Aorta (tissue), 5 donors: ENCODE data around the gene ZNF678. TPM values are rescaled to one million over a fixed set of nuclear protein-coding genes. Genes with fewer than 3 reads are reported as not detected.

Experiments
- ATAC-seq: fragments of 200-7000 bp; cut with Tn5 transposase; one replicate; pipeline ENCODE4 v1.9.1; 2022; ENCODE audit warnings: moderate library complexity; ENCODE audit not compliant: low FRiP score
- DNase-seq, 2 donors: peaks; one replicate each; pipeline ENCODE4 v3.0.0-alpha.2; 2020
- H3K27ac ChIP-seq, 2 donors: one replicate each; pipeline ENCODE4 v1.5.1; 2013; ENCODE audit warnings: low read length in 2 of 2, mild to moderate bottlenecking in 2 of 2, moderate library complexity in 2 of 2, control low read depth in 1 of 2, inconsistent platforms in 1 of 2, low read depth in 1 of 2
- H3K27me3 ChIP-seq, 2 donors: one replicate each; pipeline ENCODE4 v1.6.1; 2013; ENCODE audit warnings: control low read depth in 1 of 2, low read length in 1 of 2, mild to moderate bottlenecking in 1 of 2, moderate library complexity in 1 of 2; ENCODE audit not compliant: insufficient read depth in 2 of 2, control insufficient read depth in 1 of 2
- H3K36me3 ChIP-seq, 2 donors: one replicate each; pipeline ENCODE4 v1.6.1; 2013; ENCODE audit warnings: control low read depth in 1 of 2, low read length in 1 of 2, mild to moderate bottlenecking in 1 of 2; ENCODE audit not compliant: insufficient read depth in 2 of 2, control insufficient read depth in 1 of 2
- H3K4me1 ChIP-seq, 2 donors: one replicate each; pipeline ENCODE4 v1.6.1; 2013; ENCODE audit warnings: low read length in 2 of 2, control low read depth in 1 of 2, mild to moderate bottlenecking in 1 of 2, moderate library complexity in 1 of 2; ENCODE audit not compliant: insufficient read depth in 2 of 2, control insufficient read depth in 1 of 2
- H3K4me3 ChIP-seq, 2 donors: one replicate each; pipeline ENCODE4 v1.5.1; 2013; ENCODE audit warnings: low read length in 2 of 2, control low read depth in 1 of 2, mild to moderate bottlenecking in 1 of 2
- H3K9me3 ChIP-seq: one replicate; pipeline ENCODE4 v1.6.1; 2013; ENCODE audit warnings: mild to moderate bottlenecking, low read length; ENCODE audit not compliant: control insufficient read depth
- WGBS, 2 donors: extraction: QIAGEN DNeasy Blood & Tissue Kit; methylation state at CpG; one replicate each; pipeline ENCODE4 v1.1.7; 2013; 5-methylcytosine and 5-hydroxymethylcytosine counted together
- intact Hi-C, 2 donors: fragments of 100-400 bp; cut with DNase I; formaldehyde crosslinking; loops; one replicate each; pipeline versions ENCODE4 v1.14.2 to v1.15.0; 2022
- polyA plus RNA-seq, 2 donors: library from polyadenylated mRNA; stranded (reverse); fragments of 200-250 nt; gene quantifications; one replicate each; pipeline ENCODE4 v1.2.3, GENCODE V29; 2013
- total RNA-seq, 2 donors: library from RNA; stranded (reverse); fragmentation: NEBNext Ultra II Directional; extraction: Animal tissue kit (Norgen Biotek cat#: 25700); gene quantifications; one replicate each; pipeline ENCODE4 v1.2.1, GENCODE V29; 2021
- donor health status: healthy with polysubstance abuse.
- donor health status: Bipolar disorder and iron deficiency.
- donor health status: DM: no; HTN: no; CAD: no.
- donor health status: DM: no; HTN: no; CAD: no.
- donor health status: DM: yes; HTN: yes; CAD: no.

ZNF678 gene
- total and polyA plus RNA-seq, 4 donors, result 1.8 to 9.7 (median 5.0) TPM

GRCh38 chr1:227560393-227561173, 2.8 kb upstream of the ZNF678 start:
- WGBS, 2 donors, result 24 to 27% methylated on average over 54 to 57 of the region's 57 CpGs
- ATAC-seq, result no peak
- peak; percentile 42 to 75 for DNase-seq
- H3K27ac ChIP-seq, result no peak overlapping the region
- H3K4me3 ChIP-seq, result no peak overlapping the region
- no peaks in the 10 kb centered on the region for H3K36me3 ChIP-seq
- intact Hi-C loops, result loop anchor here in 1 of 2 donors (5.0 kb wide), 1 partner anchor 172 kb away; no protein-coding TSS in a partner anchor
- no peaks in the 10 kb centered on the region for H3K4me1 ChIP-seq
- no peaks in the 10 kb centered on the region for H3K9me3 ChIP-seq
- H3K27me3 ChIP-seq, result no peaks in the 10 kb centered on the region

- Histone ChIP-seq H3K36me3 (no peaks in the 10 kb centered on the region), H3K4me3 (no peak overlapping the region), H3K27me3 (no peaks in the 10 kb centered on the region), H3K27ac (no peak overlapping the region), H3K4me1 (no peaks in the 10 kb centered on the region), H3K9me3 (no peaks in the 10 kb centered on the region)
- 41 to 51% methylated on average over 38 to 43 of the region's 43 CpGs for WGBS, 2 donors
- ATAC-seq, result no peak
- DNase-seq, result peak; percentile 44 to 70
- intact Hi-C loops, result loop anchor here in 1 of 2 donors (5.0 kb wide), 1 partner anchor 171 kb away; no protein-coding TSS in a partner anchor
Measured at GRCh38 chr1:227561241-227561907, 2.0 kb upstream of the ZNF678 start.

- Histone ChIP-seq H3K36me3 (no peaks in the 10 kb centered on the region), H3K27me3 (no peaks in the 10 kb centered on the region), H3K9me3 (no peaks in the 10 kb centered on the region), H3K27ac (no peak overlapping the region), H3K4me3 (no peak overlapping the region), H3K4me1 (no peaks in the 10 kb centered on the region)
- intact Hi-C loops, result loop anchor here in 1 of 2 donors (5.0 kb wide), 1 partner anchor 170 kb away; no protein-coding TSS in a partner anchor
- DNase-seq (peak in 1 of 2 donors; percentile 46), ATAC-seq (no peak)
- WGBS, 2 donors, result 90 to 91% methylated on average over 6 of the region's 6 CpGs
Measured at GRCh38 chr1:227562037-227562436, 1.3 kb upstream of the ZNF678 start.

GRCh38 chr1:227562933-227563323, 428 bp upstream of the ZNF678 start:
- ATAC-seq, result no peak
- H3K27me3 ChIP-seq, result no peaks in the 10 kb centered on the region
- no peak overlapping the region for H3K4me3 ChIP-seq
- H3K4me1 ChIP-seq, result no peaks in the 10 kb centered on the region
- H3K9me3 ChIP-seq, result no peaks in the 10 kb centered on the region
- H3K27ac ChIP-seq, result no peak overlapping the region
- 91% methylated on average over 10 of the region's 10 CpGs for WGBS, 2 donors
- no peaks in the 10 kb centered on the region for H3K36me3 ChIP-seq
- peak in 1 of 2 donors; percentile 70 for DNase-seq
- intact Hi-C loops, result loop anchor here in 1 of 2 donors (5.0 kb wide), 1 partner anchor 169 kb away; no protein-coding TSS in a partner anchor

GRCh38 chr1:227567256-227567655, 3.9 kb downstream of the ZNF678 start:
- H3K4me3 ChIP-seq, result no peak overlapping the region
- no peaks in the 10 kb centered on the region for H3K27me3 ChIP-seq
- H3K36me3 ChIP-seq, result peaks cover 0 to 2% of the 10 kb centered on the region in 2 donors
- DNase-seq (no peak), ATAC-seq (no peak)
- H3K4me1 ChIP-seq, result peaks cover 0 to 2% of the 10 kb centered on the region in 2 donors
- 78 to 83% methylated on average over 4 of the region's 4 CpGs for WGBS, 2 donors
- intact Hi-C loops, result no loop called here
- no peaks in the 10 kb centered on the region for H3K9me3 ChIP-seq
- no peak overlapping the region for H3K27ac ChIP-seq

GRCh38 chr1:227568593-227568992, 5.2 kb downstream of the ZNF678 start:
- Histone ChIP-seq H3K9me3 (no peaks in the 10 kb centered on the region), H3K27me3 (no peaks in the 10 kb centered on the region), H3K4me3 (no peak overlapping the region), H3K27ac (no peak overlapping the region), H3K4me1 (peaks cover 0 to 2% of the 10 kb centered on the region in 2 donors), H3K36me3 (peaks cover 0 to 2% of the 10 kb centered on the region in 2 donors)
- WGBS, 2 donors, result 93% methylated on average over 3 of the region's 3 CpGs
- no peak for ATAC-seq
- intact Hi-C loops, result no loop called here
- DNase-seq, result no peak

- intact Hi-C loops, result no loop called here
- no peak for ATAC-seq
- DNase-seq, result no peak
- H3K27me3 ChIP-seq, result no peaks in the 10 kb centered on the region
- H3K9me3 ChIP-seq, result no peaks in the 10 kb centered on the region
- H3K36me3 ChIP-seq, result peaks cover 0 to 2% of the 10 kb centered on the region in 2 donors
- 87 to 90% methylated on average over 7 of the region's 7 CpGs for WGBS, 2 donors
- no peak overlapping the region for H3K4me3 ChIP-seq
- H3K27ac ChIP-seq, result no peak overlapping the region
- peaks cover 0 to 2% of the 10 kb centered on the region in 2 donors for H3K4me1 ChIP-seq
Measured at GRCh38 chr1:227572752-227573151, 9.4 kb downstream of the ZNF678 start.

GRCh38 chr1:227574926-227575325, 11.6 kb downstream of the ZNF678 start:
- H3K9me3 ChIP-seq, result no peaks in the 10 kb centered on the region
- 98 to 100% methylated on average over 1 of the region's 1 CpG for WGBS, 2 donors
- H3K27me3 ChIP-seq, result no peaks in the 10 kb centered on the region
- intact Hi-C loops, result no loop called here
- no peak overlapping the region for H3K4me3 ChIP-seq
- DNase-seq (no peak), ATAC-seq (no peak)
- no peaks in the 10 kb centered on the region for H3K4me1 ChIP-seq
- no peaks in the 10 kb centered on the region for H3K36me3 ChIP-seq
- no peak overlapping the region for H3K27ac ChIP-seq
